Hepatocyte (in vitro differentiated cells): ENCODE results near the gene MYO18B. TPM values are rescaled to one million over a fixed set of nuclear protein-coding genes. Genes with fewer than 3 reads are reported as not detected.

Experiments used
- DNase-seq: peaks from one replicate; pipeline ENCODE4 v3.0.0-alpha.2; 2016; ENCODE audit warnings: low spot score
- H2AFZ ChIP-seq: fragments of 200-600 bp; sonication (generic); 2 replicates; pipeline ENCODE4 v1.6.0; 2016; ENCODE audit warnings: antibody characterized with exemption, mild to moderate bottlenecking
- H3K27ac ChIP-seq: fragments of 200-600 bp; sonication (generic); 2 replicates; pipeline ENCODE4 v1.5.1; 2016; ENCODE audit warnings: mild to moderate bottlenecking
- H3K27me3 ChIP-seq: fragments of 200-600 bp; sonication (generic); 2 replicates; pipeline ENCODE4 v1.6.1; 2016
- H3K36me3 ChIP-seq: fragments of 200-600 bp; sonication (generic); replicated peaks from 2 replicates; pipeline ENCODE4 v1.5.1; 2016; ENCODE audit warnings: low read depth; ENCODE audit not compliant: insufficient read depth
- H3K4me1 ChIP-seq: fragments of 200-600 bp; sonication (generic); 2 replicates; pipeline ENCODE4 v1.5.1; 2016; ENCODE audit warnings: mild to moderate bottlenecking, moderate library complexity; ENCODE audit not compliant: insufficient read depth
- H3K4me2 ChIP-seq: fragments of 200-600 bp; sonication (generic); 2 replicates; pipeline ENCODE4 v1.6.0; 2016
- H3K4me3 ChIP-seq: fragments of 200-600 bp; sonication (generic); 2 replicates; pipeline ENCODE4 v1.5.1; 2016; ENCODE audit warnings: mild to moderate bottlenecking
- H3K79me2 ChIP-seq: fragments of 200-600 bp; sonication (generic); 2 replicates; pipeline ENCODE4 v1.6.0; 2017; ENCODE audit warnings: mild to moderate bottlenecking
- H3K9me2 ChIP-seq: fragments of 200-600 bp; sonication (generic); replicated peaks from 2 replicates; pipeline ENCODE4 v1.6.0; 2017; ENCODE audit warnings: mild to moderate bottlenecking; ENCODE audit not compliant: insufficient read depth
- H3K9me3 ChIP-seq: fragments of 200-600 bp; sonication (generic); 2 replicates; pipeline ENCODE4 v1.5.1; 2016; ENCODE audit warnings: low read depth, mild to moderate bottlenecking
- H4K20me1 ChIP-seq: fragments of 200-600 bp; sonication (generic); 2 replicates; pipeline ENCODE4 v1.6.0; 2016; ENCODE audit warnings: mild to moderate bottlenecking; ENCODE audit not compliant: insufficient read depth, poor library complexity, severe bottlenecking
- CTCF ChIP-seq: fragments of 200-600 bp; sonication (generic); IDR thresholded peaks from 2 replicates; pipeline ENCODE4 v1.5.1; 2016; ENCODE audit warnings: antibody characterized with exemption, mild to moderate bottlenecking; ENCODE audit not compliant: poor library complexity
- EZH2 ChIP-seq: fragments of 200-600 bp; sonication (generic); IDR thresholded peaks from 2 replicates; pipeline ENCODE4 v1.6.1; 2016; ENCODE audit warnings: antibody characterized with exemption, mild to moderate bottlenecking, borderline replicate concordance
- EZH2phosphoT487 ChIP-seq: fragments of 200-600 bp; sonication (generic); IDR thresholded peaks from one replicate; pipeline ENCODE4 v1.6.1; 2018; ENCODE audit warnings: antibody characterized with exemption, mild to moderate bottlenecking, low read depth, moderate library complexity; ENCODE audit not compliant: unreplicated experiment, severe bottlenecking
- WGBS: methylation state at CpG from one replicate; pipeline ENCODE4 v1.1.6; 2016; ENCODE audit warnings: low lambda C conversion rate; ENCODE audit errors: missing lambda C conversion rate; 5-methylcytosine and 5-hydroxymethylcytosine counted together
- polyA plus RNA-seq: library from polyadenylated mRNA; unstranded; fragments of >200 nt; fragmentation: Nextera tagmentation; extraction: Ambion mirVana; gene quantifications from 2 replicates; pipeline ENCODE4 v1.2.1, GENCODE V29; 2016
- total RNA-seq: library from RNA; depleted of rRNA; stranded (reverse); fragments of >200 nt; gene quantifications from 2 replicates; pipeline ENCODE4 v1.2.3, GENCODE V29; 2014

MYO18B gene
- total and polyA plus RNA-seq, 2 experiments from 2014 or later, result 0.23 TPM; not detected in 1

GRCh38 chr22:25833091-25833490 is 91.1 kb downstream of the MYO18B start:
- 83% methylated on average over 5 of the region's 5 CpGs for WGBS
- no peak overlapping the region for H3K4me2 ChIP-seq
- TF ChIP-seq EZH2 (no peak), CTCF (no peak), EZH2phosphoT487 (no peak)
- H3K36me3 ChIP-seq, result no peaks in the 10 kb centered on the region
- no peaks in the 10 kb centered on the region for H3K4me1 ChIP-seq
- H2AFZ ChIP-seq, result no peak overlapping the region
- no peaks in the 10 kb centered on the region for H3K9me3 ChIP-seq
- no peak overlapping the region for H3K4me3 ChIP-seq
- H3K9me2 ChIP-seq, result no peaks in the 10 kb centered on the region
- H3K27me3 ChIP-seq, result no peaks in the 10 kb centered on the region
- no peak overlapping the region for H3K27ac ChIP-seq
- no peak for DNase-seq
- no peaks in the 10 kb centered on the region for H4K20me1 ChIP-seq
- no peaks in the 10 kb centered on the region for H3K79me2 ChIP-seq

GRCh38 chr22:25833676-25834075 is 91.7 kb downstream of the MYO18B start:
- Histone ChIP-seq H4K20me1 (no peaks in the 10 kb centered on the region), H3K36me3 (no peaks in the 10 kb centered on the region), H3K9me2 (no peaks in the 10 kb centered on the region), H2AFZ (no peak overlapping the region), H3K27ac (no peak overlapping the region), H3K9me3 (no peaks in the 10 kb centered on the region), H3K4me2 (no peak overlapping the region), H3K27me3 (no peaks in the 10 kb centered on the region), H3K79me2 (no peaks in the 10 kb centered on the region), H3K4me1 (no peaks in the 10 kb centered on the region), H3K4me3 (no peak overlapping the region)
- no peak for DNase-seq
- 96% methylated on average over 2 of the region's 2 CpGs for WGBS
- TF ChIP-seq EZH2 (no peak), EZH2phosphoT487 (no peak), CTCF (no peak)

GRCh38 chr22:25834490-25834889 is 92.5 kb downstream of the MYO18B start:
- no peak for DNase-seq
- Histone ChIP-seq H3K36me3 (no peaks in the 10 kb centered on the region), H3K4me2 (no peak overlapping the region), H3K4me1 (no peaks in the 10 kb centered on the region), H3K27ac (no peak overlapping the region), H3K9me2 (no peaks in the 10 kb centered on the region), H3K9me3 (no peaks in the 10 kb centered on the region), H3K4me3 (no peak overlapping the region), H2AFZ (no peak overlapping the region), H3K79me2 (no peaks in the 10 kb centered on the region), H4K20me1 (no peaks in the 10 kb centered on the region), H3K27me3 (no peaks in the 10 kb centered on the region)
- TF ChIP-seq EZH2 (no peak), EZH2phosphoT487 (no peak), CTCF (no peak)
- WGBS, result 88% methylated on average over 4 of the region's 4 CpGs

- H3K27ac ChIP-seq, result no peak overlapping the region
- TF ChIP-seq CTCF (no peak), EZH2phosphoT487 (no peak), EZH2 (no peak)
- no peaks in the 10 kb centered on the region for H3K79me2 ChIP-seq
- no peaks in the 10 kb centered on the region for H3K9me2 ChIP-seq
- H3K4me2 ChIP-seq, result no peak overlapping the region
- H2AFZ ChIP-seq, result no peak overlapping the region
- 77% methylated on average over 7 of the region's 7 CpGs for WGBS
- H4K20me1 ChIP-seq, result no peaks in the 10 kb centered on the region
- H3K4me3 ChIP-seq, result no peak overlapping the region
- H3K36me3 ChIP-seq, result no peaks in the 10 kb centered on the region
- DNase-seq, result no peak
- no peaks in the 10 kb centered on the region for H3K4me1 ChIP-seq
- no peaks in the 10 kb centered on the region for H3K27me3 ChIP-seq
- H3K9me3 ChIP-seq, result no peaks in the 10 kb centered on the region
Observed at GRCh38 chr22:25835348-25835747, 93.4 kb downstream of the MYO18B start.
